ENCODE data around the gene TM9SF4.
"Not testable (repeated sequence)": the region's sequence is repeated elsewhere in the genome, so short reads cannot be mapped to it uniquely, and the experiment has no call there.

The TM9SF4 gene

DNA sequence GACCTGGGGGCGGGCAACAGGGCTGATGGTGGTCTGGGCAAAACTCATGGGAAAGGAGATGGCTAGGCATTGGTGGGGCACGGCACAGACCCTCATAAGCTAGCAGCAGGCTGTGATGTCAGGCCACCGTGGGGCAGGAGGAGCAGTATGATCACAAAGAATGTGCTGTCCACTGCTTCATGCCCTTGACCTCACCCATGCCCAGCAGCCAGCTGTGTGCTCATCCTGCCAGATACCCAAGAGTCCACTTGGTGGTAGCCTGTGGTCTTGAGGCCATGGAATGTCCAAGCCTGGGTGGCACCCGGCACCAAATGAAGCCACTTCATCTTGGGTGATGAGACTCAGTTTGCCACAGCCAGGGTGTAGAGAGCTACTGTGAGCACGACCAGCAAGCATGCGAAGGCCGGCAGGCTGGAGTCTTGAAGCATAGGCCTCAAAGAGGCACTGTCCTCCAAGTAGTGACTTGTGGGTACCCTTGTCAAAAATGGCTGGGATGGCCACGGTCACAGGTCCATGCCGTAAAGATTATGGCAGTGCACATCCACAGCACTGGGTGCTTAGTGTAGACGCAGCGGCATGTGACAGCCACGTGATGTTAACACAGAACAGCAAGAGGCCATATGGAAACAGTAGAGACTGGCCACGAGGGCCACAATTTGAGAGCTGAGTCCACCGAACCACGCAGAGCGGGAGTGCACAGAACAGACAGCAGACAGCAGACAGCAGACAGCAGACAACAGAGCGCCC lies 79.0 kb downstream of the TM9SF4 start:
- no peak for DNase-seq (ENCODE audit: low read depth, low spot score)

DNA sequence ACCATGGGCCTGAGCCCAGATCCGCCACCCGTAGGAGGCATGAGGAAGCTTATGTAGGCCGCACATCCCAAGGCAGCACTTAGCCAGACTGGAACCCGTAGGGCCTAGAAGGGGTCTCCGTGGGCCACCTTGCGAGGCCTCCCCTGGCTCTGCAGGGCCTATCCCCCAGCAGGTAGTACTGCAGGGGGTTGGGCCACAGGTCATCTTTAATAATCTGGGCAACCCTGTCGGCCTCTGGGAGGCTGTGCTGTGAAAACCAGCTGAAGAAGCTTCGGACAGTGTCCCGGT lies 79.6 kb downstream of the TM9SF4 start:
- DNase-seq (ENCODE audit: low read depth, low spot score) = no peak

DNA sequence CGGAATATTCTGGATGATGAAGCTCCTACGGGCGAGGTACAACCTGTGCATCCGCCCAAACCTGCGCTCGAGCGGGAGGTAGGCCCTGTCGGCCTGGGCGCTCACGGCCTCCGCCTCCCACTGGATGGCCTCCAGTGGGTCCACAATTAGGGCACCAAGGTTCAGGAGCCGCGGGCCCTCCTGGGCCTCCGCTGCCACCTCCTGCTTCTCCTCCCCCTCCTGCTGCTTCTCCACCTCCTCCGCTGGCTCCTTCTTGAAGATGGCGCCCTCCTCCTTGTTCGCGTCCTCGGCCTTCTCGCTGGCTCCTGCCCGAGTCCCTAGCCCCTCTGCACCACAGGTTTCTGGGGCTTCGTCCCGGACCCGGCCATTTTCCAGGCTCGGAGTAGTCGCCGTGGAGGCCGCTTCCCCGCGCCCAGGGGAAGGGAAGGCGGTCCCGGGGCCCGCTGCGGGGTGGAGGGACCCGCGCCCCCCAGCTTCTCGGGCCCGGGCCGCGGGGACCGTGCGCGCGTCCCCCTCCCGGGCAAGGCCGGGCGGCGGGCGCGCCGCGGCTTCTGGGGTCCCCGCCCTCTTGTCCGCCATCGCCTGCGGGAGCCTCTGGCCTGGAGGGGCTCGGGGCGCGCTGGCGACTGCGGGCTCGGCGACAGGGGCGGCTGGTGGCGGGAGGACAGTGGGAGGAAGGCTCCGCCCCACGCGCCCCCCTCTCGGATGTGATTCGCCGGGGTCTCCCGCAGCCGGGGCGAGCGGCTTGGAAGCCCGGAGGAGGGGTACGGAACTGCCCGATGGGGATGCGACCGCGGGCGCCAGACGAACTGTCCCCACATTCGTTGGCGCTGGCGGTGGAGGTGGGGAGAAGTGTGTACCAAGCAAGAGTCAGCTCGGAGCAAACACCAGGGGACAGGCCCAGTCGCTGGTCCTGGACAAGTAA lies 80.4 kb downstream of the TM9SF4 start:
- DNase-seq (ENCODE audit: low read depth, low spot score) = no peak

DNA sequence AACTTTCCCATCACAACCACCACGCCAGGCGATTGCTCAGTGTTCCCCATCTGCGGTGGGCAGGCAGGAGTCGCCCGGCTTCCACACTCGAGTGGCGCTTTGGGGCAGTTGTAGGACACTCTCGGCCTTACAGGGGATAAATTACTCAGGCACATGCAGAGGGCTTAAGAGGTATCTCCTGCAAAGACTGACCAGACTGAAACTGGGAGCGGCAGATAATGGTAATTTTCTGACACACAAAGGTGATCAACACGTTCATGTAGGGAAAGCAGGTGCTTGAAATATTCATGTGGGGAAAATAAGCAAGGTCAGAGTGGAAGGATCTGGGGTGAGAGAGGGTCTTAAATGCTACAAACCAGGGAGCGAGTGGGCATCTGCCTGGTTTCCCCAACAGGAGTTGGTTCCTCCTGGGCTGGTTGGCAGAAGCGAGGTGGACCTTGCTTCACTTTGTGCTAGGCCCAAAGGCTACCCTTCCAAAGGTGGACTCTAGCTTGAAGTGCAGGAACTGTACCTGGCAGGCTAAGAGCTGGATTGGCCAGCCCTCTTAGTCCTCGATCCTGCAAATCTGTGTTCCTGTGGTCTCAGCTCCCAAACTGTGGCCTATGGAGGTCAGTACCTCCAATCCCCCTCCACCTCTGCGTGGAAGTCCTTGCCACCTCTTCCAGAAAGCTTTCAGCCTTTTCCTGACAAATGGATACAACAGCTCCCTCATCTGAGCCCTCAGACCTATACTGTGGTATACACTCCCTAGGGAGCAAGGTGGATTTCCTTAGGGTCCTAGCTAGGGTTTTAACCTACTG lies 81.3 kb downstream of the TM9SF4 start:
- DNase-seq (ENCODE audit: low read depth, low spot score) = no peak

DNA sequence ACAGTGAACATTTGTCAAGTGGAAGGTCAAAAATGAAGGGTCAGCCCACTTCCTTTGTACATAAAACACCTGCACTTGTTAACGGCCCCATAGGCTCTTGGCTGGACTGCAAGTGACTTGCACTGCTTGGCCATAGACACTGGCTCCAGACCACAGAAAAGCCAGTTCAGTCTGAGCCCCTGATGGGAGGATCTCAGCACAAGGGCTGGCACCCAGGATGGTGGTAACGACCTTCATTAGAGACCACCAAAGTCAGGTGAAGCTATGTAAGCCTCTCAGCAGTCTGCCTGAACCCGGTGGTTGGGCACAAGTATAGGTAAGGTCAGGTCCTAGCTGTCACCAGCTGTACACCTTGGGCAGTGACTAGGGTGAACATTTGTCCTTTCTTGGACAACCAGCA lies 81.9 kb downstream of the TM9SF4 start:
- DNase-seq (ENCODE audit: low read depth, low spot score) = no peak

DNA sequence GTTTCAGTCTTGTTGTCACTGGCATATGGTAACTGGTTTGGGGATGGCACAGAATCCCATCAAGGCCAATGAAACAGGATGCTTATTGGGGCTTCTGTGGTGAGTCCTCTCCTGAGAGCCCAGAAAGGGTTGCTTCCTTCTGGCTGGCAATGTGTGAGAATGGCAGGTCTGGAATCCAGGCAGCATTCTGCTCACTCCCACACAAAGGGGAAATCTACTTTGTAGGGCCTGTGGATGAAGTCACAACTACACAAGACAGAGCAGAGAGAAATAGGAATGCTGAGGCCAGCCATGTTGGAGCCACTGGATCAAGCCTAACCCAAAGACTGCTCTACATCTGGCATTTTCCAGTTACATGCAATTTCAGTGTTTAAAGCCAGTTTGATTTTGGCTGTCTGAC lies 82.4 kb downstream of the TM9SF4 start:
- DNase-seq (ENCODE audit: low read depth, low spot score) = no peak

- DNase-seq (ENCODE audit: low read depth, low spot score) = no peak
Observed at GRCh38 chr20:32192698-32193097, 83.2 kb downstream of the TM9SF4 start.

DNA sequence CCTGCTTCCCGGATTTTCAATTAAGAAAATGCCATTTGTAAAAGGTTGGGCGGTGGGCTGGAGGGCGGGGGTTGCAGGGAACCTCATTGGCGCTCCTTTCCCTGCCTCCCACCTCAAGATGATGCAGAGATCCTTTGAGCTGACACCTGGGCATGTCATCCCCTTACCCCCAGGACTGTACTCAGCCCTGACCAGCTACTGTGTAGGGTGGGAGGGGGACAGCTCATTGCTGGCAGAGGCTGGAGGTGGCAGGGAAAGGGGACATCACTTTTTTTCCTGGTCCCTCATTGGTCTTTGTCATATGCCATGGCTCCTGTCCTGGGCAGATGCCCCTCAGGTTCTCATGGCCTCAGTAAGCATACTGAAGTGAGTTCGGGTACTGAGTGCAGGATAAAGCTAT lies 83.8 kb downstream of the TM9SF4 start:
- not testable (repeated sequence) for DNase-seq (ENCODE audit: low read depth, low spot score)

- DNase-seq (ENCODE audit: low read depth, low spot score) = no peak
Observed at GRCh38 chr20:32193996-32194395, 84.5 kb downstream of the TM9SF4 start.

DNA sequence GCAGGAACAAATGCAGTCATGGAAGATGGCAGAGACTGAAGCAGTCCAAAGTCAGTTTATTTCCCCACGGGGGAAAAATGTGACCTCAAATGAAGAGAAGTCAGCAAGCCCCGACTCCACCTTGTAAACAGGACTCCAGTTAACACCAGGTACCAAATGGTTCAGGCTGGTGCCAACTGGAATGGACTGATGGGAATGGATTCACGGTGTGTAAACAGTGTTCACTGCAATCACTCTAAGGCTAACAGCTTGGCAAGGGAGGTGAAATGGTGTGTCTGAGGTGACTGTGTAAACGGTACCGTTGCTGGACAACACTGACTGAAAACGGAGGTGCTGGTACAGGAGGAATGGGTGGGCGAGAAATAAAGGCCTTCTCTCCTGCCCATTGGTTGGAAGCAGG lies 86.1 kb downstream of the TM9SF4 start:
- DNase-seq (ENCODE audit: low read depth, low spot score) = no peak

- not testable (repeated sequence) for DNase-seq (ENCODE audit: low read depth, low spot score)
Observed at GRCh38 chr20:32196613-32197012, 87.1 kb downstream of the TM9SF4 start.

GRCh38 chr20:32197136-32197535 lies 87.6 kb downstream of the TM9SF4 start:
- not testable (repeated sequence) for DNase-seq (ENCODE audit: low read depth, low spot score)

- no peak for DNase-seq (ENCODE audit: low read depth, low spot score)
Observed at GRCh38 chr20:32199006-32199405, 89.5 kb downstream of the TM9SF4 start.

GRCh38 chr20:32201296-32201976 lies 91.9 kb downstream of the TM9SF4 start:
- DNase-seq (ENCODE audit: low read depth, low spot score) = no peak

GRCh38 chr20:32201977-32202363 lies 92.5 kb downstream of the TM9SF4 start:
- DNase-seq (ENCODE audit: low read depth, low spot score) = no peak

- no peak for DNase-seq (ENCODE audit: low read depth, low spot score)
Observed at GRCh38 chr20:32203356-32204204, 94.1 kb downstream of the TM9SF4 start.

DNA sequence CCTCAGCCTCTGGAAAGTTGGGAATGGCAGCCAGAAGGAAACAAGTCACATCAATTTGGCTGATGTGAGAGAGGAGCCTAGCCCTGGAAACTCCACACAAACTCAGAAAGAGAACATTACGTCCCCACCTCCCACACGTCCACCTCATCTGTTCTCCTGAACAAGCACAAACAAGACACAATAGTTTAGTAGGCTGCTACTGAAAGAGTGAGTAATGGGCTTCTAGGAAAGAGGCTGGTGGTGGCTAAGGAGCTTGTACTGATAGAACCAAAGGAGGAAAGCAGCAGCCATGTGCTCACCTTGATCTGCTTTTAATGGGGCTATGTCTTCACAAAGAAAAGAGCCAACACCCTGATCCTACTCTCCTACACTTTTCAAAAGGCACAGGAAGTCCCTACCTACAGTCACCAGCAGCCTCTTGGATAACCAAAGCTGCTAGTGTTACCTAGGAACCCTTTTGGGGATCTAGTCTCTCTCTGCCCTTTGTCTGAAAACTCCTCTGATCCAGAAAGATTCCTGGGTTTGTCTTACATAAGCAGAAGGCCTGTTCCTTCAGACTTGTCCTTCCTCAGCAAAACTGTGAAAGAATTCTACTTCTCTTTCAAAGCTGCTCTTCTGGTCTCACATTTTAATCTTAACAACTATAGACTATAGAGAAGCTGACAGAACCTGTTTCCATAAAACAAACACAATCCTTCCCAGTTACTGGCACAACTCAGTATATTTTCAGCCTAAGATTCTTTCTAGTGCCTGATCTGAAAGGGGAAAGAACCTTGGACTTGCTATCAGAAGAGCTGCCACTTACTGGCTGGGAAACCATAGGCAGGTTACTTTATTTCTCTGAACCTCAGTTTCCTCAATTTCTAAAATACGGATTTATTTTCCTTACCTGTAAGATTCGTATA lies 94.9 kb downstream of the TM9SF4 start:
- no peak for DNase-seq (ENCODE audit: low read depth, low spot score)

GRCh38 chr20:32205110-32205842 lies 95.8 kb downstream of the TM9SF4 start:
- DNase-seq (ENCODE audit: low read depth, low spot score) = no peak

All from smooth muscle cell of the brain vasculature (primary cell).